Subcutaneous adipose tissue (tissue), 4 donors: ENCODE data around the gene PKP2. TPM values are rescaled to one million over a fixed set of nuclear protein-coding genes. Genes with fewer than 3 reads are reported as not detected.

ENCODE experiments used
- CTCF ChIP-seq: fragments of 450-650 bp; IDR thresholded peaks from one replicate; pipeline ENCODE4 v1.5.1; 2016; ENCODE audit warnings: low read depth, mild to moderate bottlenecking, control low read depth, antibody characterized with exemption, moderate library complexity
- total RNA-seq, 4 donors: library from RNA; depleted of rRNA; stranded (reverse); fragments of >200 nt; gene quantifications; one replicate each; pipeline ENCODE4 v1.1.0, GENCODE V29; 2016

PKP2 gene
- total RNA-seq, 4 donors from 2014 or later = 21.7 to 75.2 (median 39.7) TPM

GRCh38 chr12:32785557-32785956 lies 111.0 kb downstream of the PKP2 start:
- no peak for TF ChIP-seq CTCF

- no peak for TF ChIP-seq CTCF
These were observed 113.5 kb downstream of the PKP2 start for GRCh38 chr12:32783029-32783428.

- no peak for TF ChIP-seq CTCF
These were observed 116.5 kb downstream of the PKP2 start for GRCh38 chr12:32780071-32780470.

- TF ChIP-seq CTCF = no peak
These were observed 118.8 kb downstream of the PKP2 start for GRCh38 chr12:32777691-32778175.

- no peak for TF ChIP-seq CTCF
These were observed 119.4 kb downstream of the PKP2 start for GRCh38 chr12:32777159-32777558.

- no peak for TF ChIP-seq CTCF
These were observed 120.3 kb downstream of the PKP2 start for GRCh38 chr12:32776258-32776657.

- TF ChIP-seq CTCF = no peak
These were observed 122.9 kb downstream of the PKP2 start for GRCh38 chr12:32773691-32774090.
